Tibial artery (tissue), 4 donors: ENCODE data around the gene SSTR5.

Source experiments
- DNase-seq, 2 donors: peaks; one replicate each; pipeline ENCODE4 v3.0.0-alpha.2; 2019
- H3K27ac ChIP-seq, 2 donors: fragments of 200-600 bp; sonication (generic) in 1 of 2; 1 replicate in 1 of 2; 2 replicates in 1 of 2; pipeline ENCODE4 v1.5.1; 2018 to 2019; ENCODE audit warnings: mild to moderate bottlenecking in 1 of 2
- H3K27me3 ChIP-seq, 2 donors: fragments of 200-600 bp; sonication (generic) in 1 of 2; one replicate each; pipeline versions ENCODE4 v1.5.1 to v1.6.0; 2016 to 2019
- H3K36me3 ChIP-seq, 3 donors: fragments of 200-600 bp; sonication (generic) in 2 of 3; one replicate each; pipeline ENCODE4 v1.5.1; 2016 to 2019; ENCODE audit warnings: mild to moderate bottlenecking in 2 of 3
- H3K4me1 ChIP-seq, 4 donors: fragments of 200-600 bp; sonication (generic) in 2 of 4; 1 replicate in 3 of 4; 2 replicates in 1 of 4; pipeline ENCODE4 v1.5.1; 2016 to 2019
- H3K4me3 ChIP-seq, 2 donors: fragments of 200-600 bp; sonication (generic) in 1 of 2; 1 replicate in 1 of 2; 2 replicates in 1 of 2; pipeline ENCODE4 v1.5.1; 2018 to 2019; ENCODE audit warnings: mild to moderate bottlenecking in 2 of 2
- H3K9me3 ChIP-seq, 3 donors: fragments of 200-600 bp; sonication (generic) in 1 of 3; one replicate each; pipeline ENCODE4 v1.5.1; 2016 to 2019
- CTCF ChIP-seq, 2 experiments: fragments of 200-600 bp in 1 of 2; fragments of 450-650 bp in 1 of 2; IDR thresholded peaks; one replicate each; pipeline ENCODE4 v1.5.1; 2017 to 2019; ENCODE audit warnings: antibody characterized with exemption in 2 of 2, mild to moderate bottlenecking in 1 of 2, moderate library complexity in 1 of 2
- intact Hi-C: fragments of 100-400 bp; cut with DNase I; formaldehyde crosslinking; loops from one replicate; pipeline ENCODE4 v1.15.0; 2023; ENCODE audit warnings: low total_unique reads

SSTR5 gene

GRCh38 chr16:1031666-1032065 is 40.9 kb upstream of the SSTR5 start:
- TF ChIP-seq CTCF (IDR thresholded peaks at IDR 0.05): no peak
- Histone ChIP-seq H3K9me3 (no peaks in the 10 kb centered on the region), H3K27me3 (peaks cover 0 to 66% of the 10 kb centered on the region in 2 donors), H3K4me1 (peaks cover 0 to 10% (median 3%) of the 10 kb centered on the region in 4 donors), H3K36me3 (no peaks in the 10 kb centered on the region), H3K4me3 (no peak overlapping the region), H3K27ac (no peak overlapping the region)
- no peak for DNase-seq
- intact Hi-C loops: loop anchor here (10.0 kb wide), 1 partner anchor 243 kb away; no protein-coding TSS in a partner anchor

- intact Hi-C loops: loop anchor here (10.0 kb wide), 1 partner anchor 242 kb away; no protein-coding TSS in a partner anchor
- peaks cover 0 to 10% (median 3%) of the 10 kb centered on the region in 4 donors for H3K4me1 ChIP-seq
- no peaks in the 10 kb centered on the region for H3K9me3 ChIP-seq
- H3K27me3 ChIP-seq: peaks cover 0 to 74% of the 10 kb centered on the region in 2 donors
- H3K27ac ChIP-seq: no peak overlapping the region
- TF ChIP-seq CTCF (IDR thresholded peaks at IDR 0.05): no peak
- no peak for DNase-seq
- no peaks in the 10 kb centered on the region for H3K36me3 ChIP-seq
- H3K4me3 ChIP-seq: no peak overlapping the region
These were observed 39.9 kb upstream of the SSTR5 start for GRCh38 chr16:1032607-1033006.

GRCh38 chr16:1033128-1033679 is 39.3 kb upstream of the SSTR5 start:
- intact Hi-C loops: loop anchor here (10.0 kb wide), 1 partner anchor 242 kb away; no protein-coding TSS in a partner anchor
- H3K27ac ChIP-seq: no peak overlapping the region
- DNase-seq: no peak
- H3K9me3 ChIP-seq: no peaks in the 10 kb centered on the region
- peaks cover 0 to 6% (median 3%) of the 10 kb centered on the region in 4 donors for H3K4me1 ChIP-seq
- H3K36me3 ChIP-seq: no peaks in the 10 kb centered on the region
- no peak for TF ChIP-seq CTCF (IDR thresholded peaks at IDR 0.05)
- no peak overlapping the region for H3K4me3 ChIP-seq
- peaks cover 0 to 74% of the 10 kb centered on the region in 2 donors for H3K27me3 ChIP-seq

- intact Hi-C loops: loop anchor here (10.0 kb wide), 1 partner anchor 240 kb away; no protein-coding TSS in a partner anchor
These were observed 38.1 kb upstream of the SSTR5 start for GRCh38 chr16:1034230-1035065.

GRCh38 chr16:1035066-1035415 is 37.5 kb upstream of the SSTR5 start:
- H3K9me3 ChIP-seq: no peaks in the 10 kb centered on the region

More at GRCh38 chr16:1034230-1035065, 38.1 kb upstream of the SSTR5 start:
- peaks cover 0 to 6% (median 3%) of the 10 kb centered on the region in 4 donors for H3K4me1 ChIP-seq
- TF ChIP-seq CTCF (IDR thresholded peaks at IDR 0.05): no peak
- no peaks in the 10 kb centered on the region for H3K9me3 ChIP-seq
- no peaks in the 10 kb centered on the region for H3K36me3 ChIP-seq
- H3K27me3 ChIP-seq: peaks cover 0 to 75% of the 10 kb centered on the region in 2 donors
- H3K4me3 ChIP-seq: no peak overlapping the region
- H3K27ac ChIP-seq: no peak overlapping the region
- no peak for DNase-seq

More at GRCh38 chr16:1035066-1035415, 37.5 kb upstream of the SSTR5 start:
- no peak for DNase-seq
- H3K36me3 ChIP-seq: no peaks in the 10 kb centered on the region
- intact Hi-C loops: loop anchor here (10.0 kb wide), 1 partner anchor 240 kb away; no protein-coding TSS in a partner anchor
- H3K4me3 ChIP-seq: no peak overlapping the region
- no peak for TF ChIP-seq CTCF (IDR thresholded peaks at IDR 0.05)
- peaks cover 0 to 75% of the 10 kb centered on the region in 2 donors for H3K27me3 ChIP-seq
- H3K4me1 ChIP-seq: peaks cover 0 to 6% (median 3%) of the 10 kb centered on the region in 4 donors
- no peak overlapping the region for H3K27ac ChIP-seq
